RWPE1 (cell line): ENCODE data around the gene KDM4B.
"Not testable (repeated sequence)": the region's sequence is repeated elsewhere in the genome, so short reads cannot be mapped to it uniquely, and the experiment has no call there.

ENCODE experiments used
- CTCF ChIA-PET: fragments of 350-600 bp; sonication (Branson Sonifier 250); formaldehyde crosslinking; extraction: SDS; loops from one replicate; lab custom pipeline; 2021; lab: Yijun Ruan, JAX
- POLR2A ChIA-PET: fragments of 400-600 bp; formaldehyde crosslinking; extraction: SDS; loops from one replicate; lab custom pipeline; 2020; ENCODE audit warnings: antibody characterized with exemption; ENCODE audit not compliant: low non-redundant PET; lab: Yijun Ruan, JAX
- DNase-seq: peaks from one replicate; pipeline ENCODE4 v3.0.0; 2012; ENCODE audit warnings: low spot score
- H3K27ac ChIP-seq: fragments of 450-650 bp; 2 replicates; pipeline ENCODE4 v1.5.1; 2017
- TF ChIP-seq, protein P1 (sequence below): fragments of 450-650 bp; conservative IDR thresholded peaks from 2 replicates; pipeline ENCODE4 v1.5.1; 2017; ENCODE audit warnings: low read depth, mild to moderate bottlenecking

The KDM4B gene

DNA sequence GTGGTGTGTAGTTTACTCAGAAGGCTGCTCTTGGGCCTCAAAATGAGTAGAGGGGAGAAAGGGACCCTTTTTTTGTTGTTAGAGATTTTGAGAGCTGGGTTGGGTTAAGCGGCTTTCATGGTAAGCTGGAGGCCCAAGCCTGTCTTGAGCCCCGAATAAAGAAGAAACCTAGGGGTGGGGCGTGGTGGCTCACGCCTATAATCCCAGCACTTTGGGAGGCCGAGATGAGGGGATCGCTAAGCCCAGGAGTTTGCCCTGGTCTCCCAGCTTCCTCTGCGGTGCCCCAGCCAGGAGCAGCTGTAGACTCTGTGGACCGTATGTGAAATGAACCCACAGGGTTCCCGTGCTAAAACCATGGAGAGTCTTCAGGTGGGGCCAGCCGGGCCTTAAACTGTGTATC, 56.1 kb downstream of the KDM4B start:
- ChIA-PET CTCF (interaction anchor here (0.6 kb wide), 1 partner anchor 58 kb away, joined by 3 read pairs; no protein-coding TSS in a partner anchor), POLR2A (no interaction called here)
- peak overlapping the region; percentile 49 for H3K27ac ChIP-seq
- TF ChIP-seq, protein P1, sequence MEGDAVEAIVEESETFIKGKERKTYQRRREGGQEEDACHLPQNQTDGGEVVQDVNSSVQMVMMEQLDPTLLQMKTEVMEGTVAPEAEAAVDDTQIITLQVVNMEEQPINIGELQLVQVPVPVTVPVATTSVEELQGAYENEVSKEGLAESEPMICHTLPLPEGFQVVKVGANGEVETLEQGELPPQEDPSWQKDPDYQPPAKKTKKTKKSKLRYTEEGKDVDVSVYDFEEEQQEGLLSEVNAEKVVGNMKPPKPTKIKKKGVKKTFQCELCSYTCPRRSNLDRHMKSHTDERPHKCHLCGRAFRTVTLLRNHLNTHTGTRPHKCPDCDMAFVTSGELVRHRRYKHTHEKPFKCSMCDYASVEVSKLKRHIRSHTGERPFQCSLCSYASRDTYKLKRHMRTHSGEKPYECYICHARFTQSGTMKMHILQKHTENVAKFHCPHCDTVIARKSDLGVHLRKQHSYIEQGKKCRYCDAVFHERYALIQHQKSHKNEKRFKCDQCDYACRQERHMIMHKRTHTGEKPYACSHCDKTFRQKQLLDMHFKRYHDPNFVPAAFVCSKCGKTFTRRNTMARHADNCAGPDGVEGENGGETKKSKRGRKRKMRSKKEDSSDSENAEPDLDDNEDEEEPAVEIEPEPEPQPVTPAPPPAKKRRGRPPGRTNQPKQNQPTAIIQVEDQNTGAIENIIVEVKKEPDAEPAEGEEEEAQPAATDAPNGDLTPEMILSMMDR, result no peak
- DNase-seq, result no peak

DNA sequence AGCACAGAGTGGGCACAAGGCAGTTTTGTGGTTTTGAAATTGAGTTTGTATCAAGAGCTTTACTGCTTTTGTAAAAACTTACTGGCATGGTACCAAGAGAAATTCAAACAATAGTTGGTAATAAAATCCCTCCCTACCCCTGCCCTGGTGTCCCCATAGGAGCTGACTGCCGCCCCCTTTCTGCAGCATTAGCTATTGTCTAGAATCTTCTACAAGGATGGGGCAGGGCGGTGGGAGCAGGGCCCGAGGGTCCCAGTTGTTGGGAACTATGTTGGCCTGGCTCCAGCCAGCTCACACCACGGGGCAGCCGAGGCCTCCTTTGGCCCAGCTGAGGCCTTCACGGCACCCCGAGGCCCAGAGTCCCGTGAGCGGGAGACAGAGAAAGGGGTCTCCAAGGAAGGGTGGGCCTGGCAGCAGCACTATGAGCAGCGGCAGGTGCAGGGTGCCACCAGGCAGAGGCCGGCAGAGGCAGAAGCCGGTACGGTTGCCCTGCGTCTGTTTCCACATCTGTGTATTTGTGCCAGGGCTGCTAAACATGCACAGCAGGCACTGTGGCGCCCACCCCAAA, 57.9 kb downstream of the KDM4B start:
- ChIA-PET POLR2A (no interaction called here), CTCF (interaction anchor here (0.6 kb wide), 1 partner anchor 22 kb away, joined by 4 read pairs; no protein-coding TSS in a partner anchor)
- no peak for DNase-seq
- TF ChIP-seq, protein P1, result no peak
- H3K27ac ChIP-seq, result peak overlapping the region; percentile 49

DNA sequence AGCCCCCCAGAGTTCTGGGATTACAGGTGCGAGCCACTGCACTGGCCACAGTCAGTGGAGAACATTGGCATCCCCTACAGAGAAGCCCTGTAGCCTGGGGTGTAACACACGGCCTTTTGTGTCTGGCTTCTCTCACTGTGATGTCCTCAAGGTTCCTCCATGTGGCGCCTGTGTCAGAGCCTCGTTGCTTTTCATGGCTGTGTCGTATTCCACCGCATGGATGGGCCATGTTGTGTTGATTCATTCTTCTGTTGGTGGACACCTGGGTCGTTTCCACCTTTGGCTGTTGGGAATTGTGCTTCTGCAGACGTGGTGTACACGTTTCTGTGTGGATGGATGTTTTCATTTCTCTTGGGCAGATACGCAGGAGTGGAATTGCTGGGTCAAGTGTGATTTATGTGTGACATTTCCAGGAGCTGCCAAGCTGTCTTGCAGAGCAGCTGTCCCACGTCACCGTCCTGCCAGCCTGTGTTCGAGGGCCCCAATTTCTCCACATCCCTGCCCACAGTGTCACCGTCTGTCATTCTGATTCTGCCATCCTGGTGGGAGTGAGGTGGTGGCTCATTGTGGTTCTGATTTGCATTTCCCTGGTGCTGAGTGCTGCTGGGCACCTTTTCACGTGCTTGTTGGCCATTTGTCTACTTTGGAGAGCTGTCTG, 59.4 kb downstream of the KDM4B start:
- CTCF ChIA-PET, result interaction anchor here (0.6 kb wide), 1 partner anchor 49 kb away, joined by 3 read pairs; no protein-coding TSS in a partner anchor
- POLR2A ChIA-PET, result no interaction called here
- TF ChIP-seq, protein P1, result no peak
- peak overlapping the region; percentile 22 for H3K27ac ChIP-seq
- DNase-seq, result no peak

DNA sequence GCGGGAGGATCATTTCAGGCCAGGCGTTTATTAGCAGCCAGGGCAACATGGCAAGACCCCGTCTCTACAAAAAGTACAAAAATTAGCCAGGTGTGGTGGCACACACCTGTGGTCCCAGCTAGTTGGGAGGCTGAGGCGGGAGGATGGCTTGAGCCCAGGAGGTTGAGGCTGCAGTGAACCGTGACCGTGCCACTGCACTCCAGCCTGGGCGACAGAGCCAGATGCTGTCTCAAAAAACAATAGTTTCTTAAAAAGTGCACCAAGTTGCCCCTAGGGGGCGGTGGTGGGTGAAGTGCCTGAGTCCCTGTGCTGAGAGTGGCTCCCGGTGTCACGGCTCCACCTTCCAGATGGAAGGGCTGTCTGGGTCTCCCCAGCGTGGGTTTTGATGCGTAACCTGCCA, 60.7 kb downstream of the KDM4B start:
- H3K27ac ChIP-seq, result peak overlapping the region; percentile 33
- POLR2A ChIA-PET, DNase-seq: not testable (repeated sequence)
- CTCF ChIA-PET, result interaction anchor here (0.7 to 2.8 kb wide), 4 partner anchors 58 to 388 kb away, joined by 4 to 13 read pairs (median 6); no protein-coding TSS in a partner anchor
- TF ChIP-seq, protein P1, result peak; percentile 58

DNA sequence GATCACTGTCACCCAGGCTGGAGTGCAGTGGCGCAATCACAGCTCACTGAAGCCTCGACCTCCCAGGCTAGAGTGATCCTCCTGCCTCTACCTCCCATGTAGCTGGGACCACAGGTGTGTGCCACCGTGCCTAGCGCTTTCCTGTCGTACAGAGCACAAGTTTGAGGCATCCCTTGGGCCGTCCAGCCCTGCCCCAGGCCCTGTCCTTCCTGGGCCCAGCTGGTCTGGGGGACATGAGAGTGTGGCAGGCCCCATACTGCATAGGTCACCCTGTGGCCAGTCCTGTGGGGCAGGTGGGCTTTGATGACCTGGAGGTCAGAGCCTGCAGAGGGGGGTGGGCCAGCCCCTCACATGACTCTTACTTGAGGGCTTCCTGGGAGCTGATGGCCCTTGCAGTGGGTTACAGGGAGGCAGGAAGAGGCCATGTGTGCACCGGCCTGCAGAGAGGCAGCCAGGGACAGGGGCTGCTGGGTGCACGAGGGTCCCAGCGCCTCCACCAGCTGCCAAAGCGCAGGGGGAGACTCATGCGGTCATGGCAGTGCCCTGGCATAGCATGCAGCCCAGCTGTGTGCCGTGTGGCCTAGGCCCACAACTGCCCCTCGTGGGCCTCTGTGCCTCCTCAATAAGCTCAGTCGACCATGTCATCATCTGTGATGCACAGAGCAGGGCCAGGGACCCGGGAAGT, 61.4 kb downstream of the KDM4B start:
- peak overlapping the region; percentile 33 for H3K27ac ChIP-seq
- no peak for DNase-seq
- TF ChIP-seq, protein P1, result no peak
- ChIA-PET CTCF (interaction anchor here (0.7 to 2.8 kb wide), 11 partner anchors 8 to 221 kb away, joined by 3 to 13 read pairs (median 4); no protein-coding TSS in a partner anchor), POLR2A (interaction anchor here (1.1 kb wide), 1 partner anchor 59 kb away, joined by 4 read pairs; no protein-coding TSS in a partner anchor)

DNA sequence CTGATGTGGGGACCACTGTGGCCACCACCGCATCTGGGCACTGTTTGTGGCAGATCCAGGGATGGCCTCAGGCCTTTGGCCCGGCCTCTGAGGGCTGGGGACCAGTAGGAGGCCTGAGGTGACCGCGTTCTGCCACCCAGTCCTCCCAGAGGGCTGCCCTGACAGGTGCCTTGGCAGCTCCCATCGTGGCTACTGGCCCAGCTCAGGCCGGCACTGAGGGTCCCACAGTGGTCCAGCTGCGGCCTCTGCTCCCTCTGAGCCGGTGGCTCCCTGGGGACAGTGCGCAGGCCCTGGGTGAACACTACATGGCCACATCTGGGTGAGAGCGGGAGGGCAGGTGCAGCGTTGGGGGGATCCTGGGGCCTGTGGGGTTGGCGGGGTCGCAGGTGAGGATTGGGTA, 61.9 kb downstream of the KDM4B start:
- DNase-seq, result no peak
- TF ChIP-seq, protein P1, result no peak
- ChIA-PET POLR2A (interaction anchor here (1.1 kb wide), 1 partner anchor 59 kb away, joined by 4 read pairs; no protein-coding TSS in a partner anchor), CTCF (interaction anchor here (0.9 to 2.8 kb wide), 9 partner anchors 9 to 221 kb away, joined by 3 to 13 read pairs (median 4); no protein-coding TSS in a partner anchor)
- H3K27ac ChIP-seq, result peak overlapping the region; percentile 33
